PFSK-1 (cell line): ENCODE measurements around the gene RANBP2.

ENCODE experiments used
- SIN3A ChIP-seq: IDR thresholded peaks from 2 replicates; pipeline ENCODE4 v1.6.1; 2012; ENCODE audit warnings: mild to moderate bottlenecking, low read length, moderate library complexity, borderline replicate concordance; ENCODE audit not compliant: insufficient read depth
- TAF1 ChIP-seq: IDR thresholded peaks from 2 replicates; pipeline ENCODE4 v1.6.1; 2012; ENCODE audit warnings: low read length, control low read depth, borderline replicate concordance; ENCODE audit not compliant: insufficient read depth

DNA sequence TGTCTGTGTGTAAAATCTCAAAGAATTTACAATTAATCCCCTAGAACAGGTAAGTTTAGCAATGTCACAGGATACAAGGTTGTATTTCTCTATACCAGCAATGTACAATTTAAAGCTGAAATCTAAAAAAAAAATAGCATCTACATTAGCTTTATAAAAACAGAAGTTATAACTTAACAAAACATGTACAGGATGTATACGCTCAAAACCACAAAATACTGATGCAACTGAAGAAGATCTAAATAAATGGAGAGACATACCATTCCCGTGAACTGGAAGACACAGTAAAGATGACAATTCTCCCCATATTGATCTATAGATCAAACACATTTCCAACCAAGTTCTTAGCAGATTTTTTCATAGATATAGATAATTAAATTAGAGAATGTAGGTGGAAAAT is 17.5 kb upstream of the RANBP2 start:
- TF ChIP-seq SIN3A (no peak), TAF1 (no peak)
